NOMO-1 (cell line): ENCODE results near the gene EMX2.

Experiments used
- DNase-seq, 2 experiments: peaks; one replicate each; lab custom pipeline; 2025; ENCODE audit not compliant: unreplicated experiment in 2 of 2; lab: John Stamatoyannopoulos, UW

EMX2 gene

DNA sequence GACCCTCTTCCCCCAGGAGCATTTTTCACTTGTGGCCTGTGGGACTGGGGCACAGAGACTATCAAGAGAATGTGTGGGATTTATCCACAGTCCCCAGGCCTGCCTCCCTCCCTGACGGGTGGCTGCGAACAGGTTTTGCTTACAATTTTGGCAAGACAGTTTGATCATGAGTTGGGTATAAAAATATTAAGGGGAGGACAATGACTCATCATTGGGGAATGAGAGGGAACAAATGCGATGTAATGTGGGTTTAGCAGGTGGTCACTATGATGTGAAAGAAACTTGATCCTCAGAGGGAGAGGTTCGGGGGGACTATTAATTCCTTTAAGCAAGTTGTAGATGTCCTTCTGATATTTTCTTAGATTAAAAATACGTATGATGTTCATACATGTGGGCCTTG lies 52.2 kb downstream of the EMX2 start:
- DNase-seq, result no peak

DNA sequence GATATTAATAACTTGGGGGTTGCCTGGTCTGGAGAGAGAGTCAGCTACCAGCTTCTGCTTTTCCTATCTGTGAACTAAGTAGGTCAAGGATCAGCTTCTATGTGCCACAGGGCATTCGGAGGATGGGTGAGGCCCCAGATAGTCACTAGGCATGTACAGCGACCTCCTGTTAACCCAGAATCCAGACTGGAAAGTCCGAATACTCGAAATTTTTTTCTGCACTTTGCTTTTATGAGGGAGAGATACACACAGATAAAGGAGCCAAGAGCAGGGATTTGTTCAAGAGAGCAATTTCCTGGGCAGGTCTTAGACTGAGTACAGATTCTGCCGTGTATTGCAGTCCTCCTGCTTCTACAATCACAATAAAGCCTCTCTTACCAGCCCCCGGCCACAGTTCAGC lies 54.2 kb downstream of the EMX2 start:
- no peak for DNase-seq

DNA sequence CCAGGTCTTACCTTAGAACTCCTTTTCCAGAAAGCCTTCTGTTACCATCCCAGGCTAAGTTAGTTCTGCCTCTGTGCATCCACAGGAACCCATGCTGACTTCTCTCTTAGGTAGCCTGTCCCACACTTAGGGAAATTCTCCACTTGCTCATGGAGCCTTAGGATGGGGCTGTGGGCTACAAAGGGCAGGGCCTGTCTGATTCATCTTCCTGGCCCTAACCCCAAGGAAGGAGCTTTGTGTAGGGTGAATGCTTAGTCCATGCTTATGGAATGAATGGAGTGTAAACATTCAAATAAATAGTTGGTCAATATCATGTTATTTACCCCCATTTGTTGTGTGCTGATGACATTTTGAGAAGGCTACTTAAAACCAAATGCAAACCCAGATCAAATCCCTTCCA lies 54.7 kb downstream of the EMX2 start:
- DNase-seq, result no peak
